ENCODE data around the gene BBS7. TPM values are rescaled to one million over a fixed set of nuclear protein-coding genes. Genes with fewer than 3 reads are reported as not detected.

Gene BBS7
- polyA plus RNA-seq, 2 of the 4 experiments (the other 2 are of a cell fraction), result 12.6 to 17.7 TPM

GRCh38 chr4:121822796-121823504 lies 47.3 kb downstream of the BBS7 start:
- no peaks in the 10 kb centered on the region for H3K9me3 ChIP-seq
- DNase-seq (ENCODE audit: low read depth in 1 of 2, low spot score in 1 of 2) (peak; percentile 23 to 25), ATAC-seq (peak; percentile 72 to 76), FAIRE-seq (no peak)
- WGBS (ENCODE audit: missing lambda C conversion rate), result under 1% methylated on average over 13 of the region's 30 CpGs
- H3K4me3 ChIP-seq, result peak overlapping the region; percentile 91
- ChIA-PET POLR2A (interaction anchor here (0.7 to 1.1 kb wide), 2 partner anchors 22 to 33 kb away, joined by 3 to 4 read pairs; partner anchors contain the start of gene EXOSC9), CTCF (no interaction called here)
- peak overlapping the region; percentile 88 for H3K4me2 ChIP-seq
- peaks cover 33% of the 10 kb centered on the region; the same call in 2 of the 3 replicates for H3K4me1 ChIP-seq
- H3K27ac ChIP-seq, result peak overlapping the region; percentile 70 to 93
- no peak for TF ChIP-seq RNF2 (IDR thresholded peaks at IDR 0.05; ENCODE audit: borderline replicate concordance, low read depth)
- no peak for TF ChIP-seq TFCP2L1 (CRISPR knock-in tag; IDR thresholded peaks at IDR 0.05)
- no peak for TF ChIP-seq ELK1 (IDR thresholded peaks at IDR 0.05; ENCODE audit: low read depth, low read length)
- no peak for TF ChIP-seq MYC (IDR thresholded peaks at IDR 0.05; ENCODE audit: borderline replicate concordance, low read length)

GRCh38 chr4:121822047-121822446 lies 48.2 kb downstream of the BBS7 start:
- no peak for DNase-seq (ENCODE audit: low read depth in 1 of 2, low spot score in 1 of 2)
- ChIA-PET CTCF (no interaction called here), POLR2A (no interaction called here)
- Histone ChIP-seq H3K27ac (peak overlapping the region in 1 of 2 experiments; percentile 93; a peak in 1 of 6 replicates), H3K4me3 (peak overlapping the region; percentile 91), H3K9me3 (no peaks in the 10 kb centered on the region), H3K4me1 (peaks cover 28% of the 10 kb centered on the region; the same call in 2 of the 3 replicates), H3K4me2 (peak overlapping the region; percentile 88)
- ATAC-seq, result no peak
- FAIRE-seq, result no peak
- WGBS (ENCODE audit: missing lambda C conversion rate), result 75% methylated on average over 1 of the region's 1 CpG
- TF ChIP-seq HDAC2 (IDR thresholded peaks at IDR 0.05) (no peak), PBX3 (IDR thresholded peaks at IDR 0.05) (no peak), HEYL (CRISPR knock-in tag; IDR thresholded peaks at IDR 0.05) (no peak)

GRCh38 chr4:121819216-121819965 lies 50.9 kb downstream of the BBS7 start:
- DNase-seq (ENCODE audit: low read depth in 1 of 2, low spot score in 1 of 2) (no peak), FAIRE-seq (no peak), ATAC-seq (no peak)
- ChIA-PET POLR2A (no interaction called here), CTCF (no interaction called here)
- TF ChIP-seq REST (IDR thresholded peaks at IDR 0.05) (no peak), FOSB (CRISPR knock-in tag; IDR thresholded peaks at IDR 0.05) (no peak), CBX2 (IDR thresholded peaks at IDR 0.05; ENCODE audit: borderline replicate concordance, low read depth) (no peak), RNF2 (IDR thresholded peaks at IDR 0.05; ENCODE audit: borderline replicate concordance, low read depth) (no peak), KDM5A (IDR thresholded peaks at IDR 0.05) (no peak), ZNF302 (CRISPR knock-in tag; IDR thresholded peaks at IDR 0.05) (no peak), BHLHE40 (IDR thresholded peaks at IDR 0.05; ENCODE audit: low read depth, low read length) (no peak), HMGXB4 (CRISPR knock-in tag; IDR thresholded peaks at IDR 0.05; ENCODE audit: borderline replicate concordance) (no peak), HOXB5 (CRISPR knock-in tag; IDR thresholded peaks at IDR 0.05) (no peak), FOSL2 (IDR thresholded peaks at IDR 0.05) (no peak), FOSL2 (CRISPR knock-in tag; IDR thresholded peaks at IDR 0.05) (no peak), CBX8 (IDR thresholded peaks at IDR 0.05) (no peak), NPAS2 (CRISPR knock-in tag; IDR thresholded peaks at IDR 0.05; ENCODE audit: borderline replicate concordance) (no peak)
- Histone ChIP-seq H3K4me2 (peak overlapping the region; percentile 28; the same call in 1 of the 3 replicates), H3K27ac (no peak overlapping the region), H3K9me3 (no peaks in the 10 kb centered on the region), H3K4me1 (peaks cover 24% of the 10 kb centered on the region; the same call in 2 of the 3 replicates), H3K4me3 (no peak overlapping the region)
- 100% methylated on average over 1 of the region's 1 CpG for whole genome bisulfite sequencing (ENCODE audit: missing lambda C conversion rate)
